HG03175 (cell line): ENCODE data around the gene TGFBR1.
A peak's percentile ranks its signal among the peaks of the same experiment; 100 is the strongest.

Source experiments
- ATAC-seq: cut with Tn5 transposase; IDR thresholded peaks from one replicate; pipeline ENCODE4 v1.9.1; 2021; ENCODE audit warnings: mild to moderate bottlenecking, moderate library complexity; ENCODE audit not compliant: unreplicated experiment

TGFBR1 gene

GRCh38 chr9:99105152-99106043 lies 485 bp downstream of the TGFBR1 start:
- ATAC-seq = peak; percentile 49

DNA sequence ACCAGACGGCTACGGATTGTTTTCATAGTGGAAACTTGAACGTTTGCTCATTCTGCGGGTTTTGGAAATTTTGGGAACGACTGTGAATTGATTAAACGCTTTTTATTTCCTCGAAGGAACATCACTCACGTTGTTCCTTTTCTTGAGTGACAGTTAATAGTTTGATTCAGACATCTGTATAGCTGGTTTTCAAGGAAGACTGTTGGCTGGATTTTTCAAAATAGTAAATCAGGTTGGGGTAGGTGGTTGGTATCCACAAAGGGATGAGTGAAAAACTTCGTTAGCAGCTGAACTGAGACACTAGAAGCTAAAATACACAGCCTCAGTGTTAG lies 1.1 kb downstream of the TGFBR1 start:
- no peak for ATAC-seq

DNA sequence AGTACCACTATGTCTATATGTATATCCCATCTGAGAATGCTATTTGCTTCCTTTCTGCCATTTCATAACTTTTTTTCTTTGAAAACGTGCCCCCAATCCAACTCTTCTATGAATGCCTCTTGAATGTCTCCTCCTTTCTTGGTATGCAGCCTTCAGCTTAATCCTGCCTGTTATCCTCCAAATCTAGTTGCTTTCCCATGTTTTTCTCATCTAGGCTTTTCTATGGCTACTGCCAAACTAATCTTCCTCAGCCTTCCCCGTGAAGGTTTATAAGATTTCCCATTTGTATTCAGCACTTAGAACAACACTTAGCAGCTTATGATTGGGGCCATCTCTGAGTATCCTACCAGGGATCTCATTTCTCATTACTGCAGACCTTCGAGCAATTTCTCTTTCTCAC lies 2.5 kb downstream of the TGFBR1 start:
- no peak for ATAC-seq

DNA sequence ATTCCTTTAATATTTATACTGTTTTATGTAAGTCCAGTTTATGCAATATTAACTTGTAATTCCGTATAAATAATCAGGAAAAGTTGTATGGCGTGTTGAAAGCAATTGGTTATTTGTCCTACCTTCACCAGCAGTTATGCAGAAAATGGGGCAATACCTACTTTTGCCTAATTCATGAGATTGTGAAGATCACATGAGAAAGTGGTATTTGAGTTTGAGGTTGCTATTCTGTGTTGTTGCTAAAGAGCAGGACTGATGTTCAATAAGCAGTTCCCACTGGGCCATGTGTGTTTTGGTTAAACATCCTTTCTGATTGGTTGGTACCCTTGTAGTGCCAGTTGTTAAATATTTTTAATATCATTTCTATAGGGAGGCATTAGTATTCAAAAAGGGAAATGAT lies 3.2 kb downstream of the TGFBR1 start:
- no peak for ATAC-seq

- ATAC-seq = no peak
Measured at GRCh38 chr9:99109522-99109921, 4.6 kb downstream of the TGFBR1 start.

- no peak for ATAC-seq
Measured at GRCh38 chr9:99112750-99113413, 8.0 kb downstream of the TGFBR1 start.

GRCh38 chr9:99113414-99114048 lies 8.6 kb downstream of the TGFBR1 start:
- ATAC-seq = no peak

- ATAC-seq = no peak
Measured at GRCh38 chr9:99114049-99114440, 9.1 kb downstream of the TGFBR1 start.

- no peak for ATAC-seq
Measured at GRCh38 chr9:99114846-99115500, 10.1 kb downstream of the TGFBR1 start.

DNA sequence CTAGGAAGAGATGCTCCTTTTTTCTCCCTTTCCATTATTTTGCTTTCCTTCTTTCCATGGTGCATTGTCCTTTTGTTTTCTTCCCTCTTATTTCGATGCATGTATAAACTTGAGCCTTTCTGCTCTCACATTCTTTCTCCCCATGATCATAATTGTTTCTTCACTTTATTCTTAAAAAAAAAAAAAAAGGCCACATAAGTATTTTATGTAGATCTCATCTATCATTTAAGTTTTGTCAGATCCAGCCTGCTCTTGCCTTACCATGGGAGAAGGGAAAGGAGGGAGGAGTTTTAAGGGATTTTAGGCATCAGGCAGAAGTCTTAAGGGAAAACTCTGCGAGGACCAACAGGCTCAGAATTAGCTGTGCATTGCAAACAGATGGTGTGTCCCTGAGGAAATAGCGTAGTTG lies 11.1 kb downstream of the TGFBR1 start:
- no peak for ATAC-seq

GRCh38 chr9:99118782-99119466 lies 14.0 kb downstream of the TGFBR1 start:
- ATAC-seq = peak; percentile 99

DNA sequence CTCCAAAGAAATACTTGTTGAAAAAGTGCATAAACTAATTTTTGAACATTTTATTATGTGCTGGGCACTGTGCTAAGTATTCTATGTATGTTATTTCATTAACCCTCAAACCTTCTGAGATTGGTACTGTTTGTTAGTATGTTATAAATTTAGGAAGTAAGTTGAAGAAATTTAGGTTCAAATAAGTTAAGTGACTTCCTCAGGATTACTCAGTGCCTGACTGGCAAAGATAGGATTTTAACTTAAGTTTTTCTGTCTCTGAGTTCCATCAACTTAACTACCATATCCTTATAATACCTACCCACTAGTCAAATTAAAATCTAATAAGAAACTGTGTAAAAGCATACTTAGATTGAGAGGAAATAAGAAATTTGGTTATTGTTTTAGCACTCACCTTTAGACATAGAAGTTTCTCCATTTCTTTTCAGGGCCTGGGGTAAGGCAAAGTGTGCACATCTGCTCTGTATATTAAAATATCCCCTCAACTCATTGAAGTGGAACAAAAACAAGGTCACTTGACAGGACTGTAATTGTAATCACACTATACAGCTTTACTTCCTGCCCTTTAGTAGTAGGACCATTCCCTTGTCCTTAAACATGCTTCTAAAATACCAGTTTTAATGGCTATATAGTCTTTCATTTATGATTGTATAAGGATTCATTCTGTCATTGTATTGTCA lies 15.2 kb downstream of the TGFBR1 start:
- ATAC-seq = no peak

DNA sequence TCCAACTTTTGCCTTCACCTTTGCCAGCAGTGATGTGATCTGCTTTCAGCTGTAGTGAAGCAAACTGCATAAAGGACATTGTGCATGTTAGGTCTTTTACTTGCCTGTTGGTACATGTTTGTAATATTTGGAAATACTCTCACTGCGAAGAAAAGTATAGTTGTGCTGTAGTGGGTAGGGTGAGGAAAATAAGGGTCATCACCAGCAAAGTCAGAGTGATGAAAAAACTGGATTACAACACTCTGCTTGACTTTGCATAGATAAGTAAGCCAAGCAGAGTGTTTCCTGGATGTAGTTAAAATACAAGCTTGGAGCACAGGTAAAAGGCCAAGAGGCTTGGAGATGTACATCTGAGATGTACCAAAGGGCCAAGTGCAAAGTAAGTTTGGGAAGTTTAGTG lies 16.7 kb downstream of the TGFBR1 start:
- no peak for ATAC-seq

- ATAC-seq = no peak
Measured at GRCh38 chr9:99124534-99125255, 19.8 kb downstream of the TGFBR1 start.

DNA sequence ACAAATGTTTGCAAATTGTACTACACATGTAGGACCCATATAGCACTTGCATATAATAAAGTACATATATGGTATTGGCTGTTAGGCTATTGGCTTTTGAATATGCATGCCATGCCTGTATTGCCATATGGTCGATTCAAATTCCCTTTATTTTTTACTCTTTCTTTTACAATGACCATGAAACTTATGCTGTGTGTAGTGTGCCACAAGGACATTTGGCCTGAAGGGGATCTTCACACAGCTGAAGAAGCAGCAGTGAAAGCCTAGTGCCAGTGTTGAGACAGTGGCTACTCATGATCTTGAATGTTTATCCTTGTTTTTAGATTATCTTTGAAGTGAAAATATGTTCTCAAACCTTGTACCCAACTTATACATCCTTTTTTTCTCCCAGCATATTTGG lies 20.5 kb downstream of the TGFBR1 start:
- ATAC-seq = no peak

GRCh38 chr9:99126312-99126711 lies 21.4 kb downstream of the TGFBR1 start:
- no peak for ATAC-seq

DNA sequence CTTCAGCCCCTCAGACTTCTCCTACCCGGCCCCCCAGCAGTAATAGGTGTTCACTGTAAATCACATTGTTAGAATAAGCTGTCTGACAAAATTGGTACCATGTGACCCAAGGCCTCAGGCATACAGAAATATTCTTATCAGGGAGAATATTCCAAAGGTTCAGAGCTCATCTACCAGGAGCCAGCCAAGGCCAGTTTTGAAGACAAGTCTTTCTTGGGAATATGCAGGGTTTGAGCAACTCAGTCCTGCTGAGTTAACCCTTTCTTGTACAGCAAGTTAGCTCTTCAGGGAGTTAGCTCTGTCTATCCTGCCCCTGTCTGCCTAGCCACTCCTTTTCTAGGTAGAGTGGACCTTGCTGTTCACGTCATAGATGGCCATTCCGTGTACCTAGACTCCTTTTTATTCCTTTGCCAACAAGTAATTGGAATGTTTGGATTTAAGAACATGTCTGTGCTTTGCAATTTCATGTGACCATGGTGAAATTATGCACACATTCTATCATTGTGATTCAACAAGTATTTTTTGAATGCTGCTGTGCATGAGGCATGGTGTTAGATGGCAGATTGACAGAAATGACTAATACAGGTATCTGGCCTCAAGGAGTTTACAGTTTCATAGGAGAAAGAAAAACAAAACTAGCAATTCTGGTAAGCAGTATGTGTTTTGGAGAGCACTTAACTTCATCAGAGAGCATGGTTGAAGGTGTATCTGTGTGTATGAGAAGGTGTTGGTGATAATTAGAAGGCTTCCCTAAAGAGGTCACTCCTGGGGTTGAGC lies 22.6 kb downstream of the TGFBR1 start:
- ATAC-seq = no peak

DNA sequence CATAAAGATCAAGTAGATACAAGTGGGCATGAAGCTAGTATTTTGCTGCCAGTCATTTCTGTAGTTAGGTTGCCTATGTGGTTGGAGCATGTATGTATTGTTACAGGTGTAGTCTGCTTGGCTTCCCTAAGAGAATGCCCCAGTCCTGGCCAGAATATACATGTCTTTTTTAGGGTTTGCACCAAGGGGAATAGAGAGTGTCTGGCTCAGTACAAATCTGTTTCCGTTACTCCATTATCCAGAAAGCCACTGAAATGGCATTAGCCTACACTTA lies 23.2 kb downstream of the TGFBR1 start:
- no peak for ATAC-seq

DNA sequence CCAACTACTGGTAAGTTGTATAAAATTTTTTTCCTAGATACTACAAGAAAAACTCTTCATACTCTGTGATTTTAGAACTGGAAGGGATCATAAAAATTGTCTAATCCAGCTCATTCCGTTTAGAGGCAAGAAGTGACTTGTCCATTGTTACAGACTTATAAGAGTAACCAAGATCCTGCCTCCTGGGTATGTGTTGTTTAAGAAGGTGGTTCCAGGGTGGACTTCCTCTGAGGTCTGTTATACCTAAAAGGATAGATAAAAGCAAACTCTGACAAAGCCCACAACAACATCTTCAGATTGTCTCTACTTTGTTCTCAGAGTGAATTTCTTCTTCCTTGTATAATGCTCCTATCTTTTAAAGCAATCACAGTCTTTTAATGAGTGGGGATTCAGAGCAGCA lies 24.2 kb downstream of the TGFBR1 start:
- ATAC-seq = no peak
